ENCODE data around the gene SEPTIN8.
"Not testable (repeated sequence)": the region's sequence is repeated elsewhere in the genome, so short reads cannot be mapped to it uniquely, and the experiment has no call there.

Gene SEPTIN8

DNA sequence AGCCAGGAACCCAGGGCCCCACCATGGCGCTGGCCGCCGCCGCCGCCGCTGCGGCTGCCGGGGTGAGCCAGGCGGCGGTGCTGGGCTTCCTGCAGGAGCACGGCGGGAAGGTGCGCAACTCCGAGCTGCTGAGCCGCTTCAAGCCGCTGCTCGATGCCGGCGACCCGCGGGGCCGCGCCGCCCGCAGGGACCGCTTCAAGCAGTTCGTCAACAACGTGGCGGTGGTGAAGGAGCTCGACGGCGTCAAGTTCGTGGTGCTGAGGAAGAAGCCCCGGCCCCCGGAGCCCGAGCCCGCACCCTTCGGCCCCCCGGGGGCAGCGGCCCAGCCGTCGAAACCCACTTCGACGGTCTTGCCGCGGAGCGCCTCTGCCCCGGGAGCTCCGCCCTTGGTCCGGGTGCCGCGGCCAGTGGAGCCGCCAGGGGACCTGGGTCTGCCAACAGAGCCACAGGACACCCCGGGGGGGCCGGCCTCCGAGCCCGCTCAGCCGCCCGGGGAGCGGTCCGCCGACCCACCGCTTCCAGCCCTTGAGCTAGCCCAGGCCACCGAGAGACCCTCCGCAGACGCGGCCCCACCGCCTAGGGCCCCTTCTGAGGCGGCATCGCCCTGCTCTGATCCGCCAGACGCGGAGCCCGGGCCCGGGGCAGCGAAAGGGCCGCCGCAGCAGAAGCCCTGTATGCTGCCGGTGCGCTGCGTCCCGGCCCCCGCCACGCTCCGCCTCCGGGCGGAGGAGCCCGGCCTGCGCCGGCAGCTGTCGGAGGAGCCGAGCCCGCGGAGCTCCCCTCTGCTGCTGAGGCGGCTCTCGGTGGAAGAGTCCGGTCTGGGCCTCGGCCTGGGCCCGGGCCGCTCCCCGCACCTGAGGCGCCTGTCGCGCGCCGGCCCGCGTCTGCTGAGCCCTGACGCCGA, 36.8 kb upstream of the SEPTIN8 start:
- DNase-seq = peak in 41 of 42 donors; percentile 47 to 89 (median 77)
- intact Hi-C loops (cut with DNase I) = loop anchor here (5.0 kb wide), 1 partner anchor 37 kb away; the partner anchor contains the start of gene SEPTIN8

- intact Hi-C loops (cut with DNase I) = loop anchor here (5.0 kb wide), 1 partner anchor 36 kb away; the partner anchor contains the start of gene SEPTIN8
- DNase-seq = peak; percentile 66 to 95 (median 87)
Observed at GRCh38 chr5:132812781-132813598, 36.0 kb upstream of the SEPTIN8 start, which contains the start of gene SOWAHA. Gene SOWAHA, plus strand, starts transcription at chr5:132813302. Its CDS starts 320 bp downstream, at chr5:132813622.

DNA sequence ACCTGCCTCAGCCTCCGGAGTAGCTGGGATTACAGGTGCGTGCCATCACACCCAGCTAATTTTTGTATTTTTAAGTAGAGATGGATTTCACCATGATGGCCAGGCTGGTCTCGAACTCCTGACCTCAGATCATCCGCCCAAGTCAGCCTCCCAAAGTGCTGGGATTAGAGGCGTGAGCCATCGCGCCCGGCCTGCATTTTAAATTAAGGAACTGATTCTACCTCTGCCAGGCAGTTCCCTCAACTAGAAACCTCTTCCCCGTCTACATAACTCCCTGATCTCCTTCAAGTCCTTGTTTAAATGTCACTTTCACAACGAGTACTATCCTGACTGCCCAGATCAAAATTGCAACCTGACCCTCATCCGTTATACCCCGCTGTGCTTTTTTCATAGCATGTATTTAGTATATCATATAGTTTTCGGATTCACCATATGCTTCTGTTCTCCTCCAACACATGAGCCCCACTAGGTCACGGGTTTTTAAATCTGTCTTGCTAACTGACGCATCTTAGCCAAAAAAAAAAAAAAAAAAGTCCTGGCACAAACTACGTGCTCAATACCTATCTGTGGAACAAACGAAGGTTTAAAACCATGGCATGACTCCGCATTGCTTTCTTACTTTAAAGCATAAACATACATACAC, 35.2 kb upstream of the SEPTIN8 start:
- peak in 1 of 42 donors; percentile 21 for DNase-seq
- intact Hi-C loops (cut with DNase I) = loop anchor here (5.0 kb wide), 1 partner anchor 35 kb away; the partner anchor contains the start of gene SEPTIN8

DNA sequence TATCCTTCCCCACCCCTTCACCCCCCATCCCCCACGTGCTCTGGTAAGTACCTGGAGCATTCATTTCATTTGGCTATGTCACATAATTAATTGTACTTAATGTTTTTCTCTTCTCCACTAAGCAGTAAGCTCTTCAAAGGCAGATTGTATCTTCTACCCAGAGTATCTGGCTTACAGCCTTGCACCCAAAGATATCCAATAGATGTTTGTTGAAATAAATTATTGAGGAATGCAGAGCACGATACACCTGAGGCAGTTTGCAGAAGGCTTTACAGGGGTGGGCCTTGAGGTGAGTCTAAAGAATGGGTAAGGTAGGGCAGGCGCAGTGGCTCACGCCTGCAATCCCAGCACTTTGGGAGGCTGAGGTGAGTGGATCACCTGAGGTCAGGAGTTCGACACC, 33.6 kb upstream of the SEPTIN8 start:
- intact Hi-C loops (cut with DNase I) = loop anchor here (5.0 kb wide), 1 partner anchor 33 kb away; the partner anchor contains the start of gene SEPTIN8

DNA sequence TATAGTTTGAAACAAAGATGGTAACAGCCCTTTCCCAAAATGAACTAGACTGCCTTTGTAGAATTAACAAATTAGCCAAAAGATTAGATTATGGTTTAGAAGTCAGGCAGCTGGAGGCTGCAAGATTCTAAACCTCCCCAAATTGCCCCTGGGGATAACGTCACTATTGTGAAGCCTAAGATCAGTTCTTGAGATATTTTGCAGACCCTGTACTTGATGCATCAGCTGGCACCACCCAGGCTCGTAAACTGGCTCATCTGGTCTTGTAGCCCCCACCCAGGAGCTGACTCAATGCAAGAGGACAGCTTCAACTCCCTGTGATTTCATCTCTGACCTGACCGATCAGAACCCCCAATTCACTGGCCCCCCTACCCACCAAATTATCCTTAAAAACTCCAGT, 31.8 kb upstream of the SEPTIN8 start:
- no peak for DNase-seq
- intact Hi-C loops (cut with DNase I) = no loop called here

More for the DNA sequence above, 33.6 kb upstream of the SEPTIN8 start:
- no peak for DNase-seq

GRCh38 chr5:132808448-132808847, 31.4 kb upstream of the SEPTIN8 start:
- DNase-seq = peak in 1 of 42 donors; percentile 7
- intact Hi-C loops (cut with DNase I) = no loop called here

DNA sequence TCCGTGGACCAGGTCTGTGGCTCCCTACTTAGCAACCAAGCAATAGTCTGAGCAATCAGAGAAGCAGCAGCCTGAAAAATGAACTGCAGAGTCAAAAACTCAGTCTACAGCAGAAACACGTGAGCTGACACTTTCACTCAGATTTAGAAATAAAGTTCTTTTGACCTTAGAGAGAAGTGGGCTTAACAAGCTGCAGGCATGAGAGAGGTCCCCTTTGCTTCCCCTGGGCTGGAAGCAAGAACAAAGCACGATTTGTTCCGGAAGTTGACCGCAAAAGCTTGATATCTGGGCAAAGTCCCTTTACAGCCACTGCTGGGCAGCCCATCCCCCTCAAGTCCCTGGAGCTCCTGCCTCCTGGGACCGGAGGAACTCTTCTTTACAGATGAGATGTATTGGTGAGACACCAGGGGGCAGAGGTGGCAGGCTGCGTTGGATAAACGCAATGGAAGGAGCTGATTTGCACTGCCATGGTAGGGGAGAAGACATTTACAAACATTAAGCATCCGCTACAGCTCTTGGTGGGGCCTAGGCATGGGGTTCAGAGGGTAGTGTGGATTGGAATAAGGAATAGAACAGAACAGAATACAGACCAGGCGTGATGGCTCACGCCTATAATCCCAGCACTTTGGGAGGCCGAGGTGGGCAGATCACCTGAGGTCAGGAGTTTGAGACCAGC, 30.3 kb upstream of the SEPTIN8 start:
- intact Hi-C loops (cut with DNase I) = no loop called here
- peak in 38 of 42 donors; percentile 50 to 87 (median 69) for DNase-seq

GRCh38 chr5:132806804-132807162, 29.7 kb upstream of the SEPTIN8 start:
- intact Hi-C loops (cut with DNase I) = not testable (repeated sequence)
- DNase-seq = peak in 1 of 42 donors; percentile 15

- intact Hi-C loops (cut with DNase I) = not testable (repeated sequence)
Observed at GRCh38 chr5:132805872-132806271, 28.8 kb upstream of the SEPTIN8 start.

DNA sequence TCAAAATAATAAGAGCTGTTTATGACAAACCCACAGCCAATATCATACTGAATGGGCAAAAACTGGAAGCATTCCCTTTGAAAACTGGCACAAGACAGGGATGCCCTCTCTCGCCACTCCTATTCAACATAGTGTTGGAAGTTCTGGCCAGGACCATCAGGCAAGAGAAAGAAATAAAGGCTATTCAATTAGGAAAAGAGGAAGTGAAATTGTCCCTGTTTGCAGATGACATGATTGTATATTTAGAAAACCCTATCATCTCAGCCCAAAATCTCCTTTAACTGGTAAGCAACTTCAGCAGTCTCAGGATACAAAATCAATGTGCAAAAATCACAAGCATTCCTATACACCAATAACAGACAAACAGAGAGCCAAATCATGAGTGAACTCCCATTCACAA, 27.2 kb upstream of the SEPTIN8 start:
- intact Hi-C loops (cut with DNase I); DNase-seq: not testable (repeated sequence)

More at GRCh38 chr5:132805872-132806271, 28.8 kb upstream of the SEPTIN8 start:
- DNase-seq = not testable (repeated sequence)

DNA sequence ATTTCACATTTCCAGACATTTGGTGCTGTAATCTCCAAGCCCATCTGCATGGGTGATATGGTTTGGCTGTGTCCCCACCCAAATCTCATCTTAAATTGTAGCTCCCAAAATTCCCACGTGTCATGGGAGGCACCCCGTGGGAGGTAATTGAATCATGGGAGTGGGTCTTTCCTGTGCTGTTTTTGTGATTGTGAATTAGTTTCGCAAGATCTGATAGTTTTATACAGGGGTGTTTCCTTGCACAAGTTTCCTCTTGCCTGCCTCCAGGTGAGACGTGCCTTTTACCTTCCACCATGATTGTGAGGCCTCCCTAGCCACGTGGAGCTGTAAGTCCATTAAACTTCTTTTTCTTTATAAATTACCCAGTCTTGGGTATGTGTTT, 25.6 kb upstream of the SEPTIN8 start:
- intact Hi-C loops (cut with DNase I); DNase-seq: not testable (repeated sequence)

GRCh38 chr5:132802044-132802684, 25.1 kb upstream of the SEPTIN8 start:
- intact Hi-C loops (cut with DNase I) = no loop called here
- DNase-seq = peak in 3 of 42 donors; percentile 20 to 42 (median 27)

DNA sequence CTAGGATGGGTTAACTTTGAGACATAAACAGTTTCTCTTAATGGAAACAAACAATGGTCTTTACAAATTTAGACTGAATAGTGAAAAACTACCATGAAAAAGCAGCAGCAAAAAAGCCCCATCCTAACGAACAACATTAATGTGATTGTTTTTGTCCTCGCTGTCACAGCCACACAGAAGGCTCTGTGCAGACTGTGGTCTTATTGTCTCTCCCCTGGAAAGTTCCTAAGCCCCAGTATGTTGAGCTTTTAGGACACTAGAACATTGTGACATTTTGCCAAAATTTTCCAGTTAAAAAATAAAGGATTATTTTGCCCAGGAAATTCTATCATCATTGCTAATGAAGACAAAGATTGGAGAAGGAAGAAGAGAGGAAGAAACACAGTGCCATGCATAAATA, 23.5 kb upstream of the SEPTIN8 start:
- peak in 26 of 42 donors; percentile 35 to 86 (median 62) for DNase-seq
- intact Hi-C loops (cut with DNase I) = no loop called here

DNA sequence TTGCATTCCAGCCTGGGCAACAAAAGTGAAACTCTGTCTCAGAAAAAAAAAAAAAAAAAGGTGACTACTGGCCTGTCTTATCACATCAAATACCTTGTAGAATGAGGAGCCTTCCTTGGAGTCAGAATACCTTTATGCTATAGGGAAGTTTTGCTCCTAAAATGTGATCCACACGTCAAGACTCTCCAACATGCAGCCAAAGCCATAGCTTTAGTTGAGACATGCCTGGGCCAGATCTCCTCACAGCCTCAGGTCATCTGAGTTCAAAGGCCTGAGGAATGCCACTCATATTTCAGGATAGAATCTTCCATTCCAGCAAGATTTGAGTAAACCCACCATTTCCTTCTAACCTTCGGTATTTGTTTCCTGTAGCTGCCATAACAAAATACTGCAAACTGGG, 22.4 kb upstream of the SEPTIN8 start:
- intact Hi-C loops (cut with DNase I) = no loop called here
- no peak for DNase-seq

DNA sequence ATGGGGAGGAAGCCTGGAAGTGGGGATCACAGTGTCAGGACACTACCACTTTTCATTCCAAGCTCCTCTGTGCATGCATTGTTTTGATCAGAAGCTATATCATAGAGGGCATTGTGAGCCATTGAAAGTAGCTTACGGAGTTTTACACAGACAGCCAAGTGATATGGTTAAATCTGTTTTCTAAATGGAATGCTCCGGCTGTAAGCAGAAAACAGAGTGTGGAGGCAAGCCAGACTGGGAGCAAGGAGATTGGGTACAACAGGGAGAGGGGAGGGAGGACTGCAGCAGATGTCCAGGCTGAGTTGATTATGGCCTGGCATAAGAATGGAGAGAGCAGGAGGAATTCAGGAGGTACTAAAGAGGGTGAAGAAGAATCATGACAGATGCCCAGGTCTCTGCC, 20.6 kb upstream of the SEPTIN8 start:
- intact Hi-C loops (cut with DNase I) = no loop called here
- DNase-seq = peak in 28 of 42 donors; percentile 49 to 88 (median 73)

DNA sequence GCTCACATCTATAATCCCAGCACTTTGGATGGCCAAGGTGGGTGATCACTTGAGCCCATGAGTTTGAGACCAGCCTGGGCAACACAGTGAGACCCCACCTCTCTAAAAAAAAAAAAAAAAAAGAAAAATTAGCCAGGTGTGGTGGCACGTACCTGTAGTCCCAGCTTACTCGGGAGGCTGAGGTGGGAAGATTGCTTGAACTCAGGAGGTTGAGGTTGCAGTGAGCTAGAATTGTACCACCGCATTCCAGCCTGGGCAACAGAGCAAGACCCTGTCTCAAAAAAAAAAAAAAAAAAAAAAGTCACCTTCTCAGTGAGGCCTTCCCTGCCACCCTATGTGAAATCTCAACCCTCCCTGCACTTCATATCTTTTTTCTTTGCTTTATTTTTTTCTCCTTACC, 14.0 kb upstream of the SEPTIN8 start:
- DNase-seq = peak in 1 of 42 donors; percentile 13
- intact Hi-C loops (cut with DNase I) = no loop called here

GRCh38 chr5:132790201-132790865, 13.3 kb upstream of the SEPTIN8 start:
- peak in 18 of 42 donors; percentile 22 to 80 (median 66) for DNase-seq
- intact Hi-C loops (cut with DNase I) = no loop called here
